Mesenchymal stem cell (in vitro differentiated cells and primary cell): ENCODE results near the gene CCDC149.

Experiments used
- DNase-seq: peaks from one replicate; pipeline ENCODE4 v3.0.0-alpha.2; 2013
- H2AFZ ChIP-seq: one replicate; pipeline ENCODE4 v1.6.1; 2013; ENCODE audit warnings: low read depth, mild to moderate bottlenecking, control low read depth, inconsistent platforms, low read length, moderate library complexity
- H2AK5ac ChIP-seq: 2 replicates; pipeline ENCODE4 v1.6.1; 2013; ENCODE audit warnings: low read length, moderate library complexity, mild to moderate bottlenecking, inconsistent platforms; ENCODE audit not compliant: severe bottlenecking
- H2BK120ac ChIP-seq: one replicate; pipeline ENCODE4 v1.6.1; 2013; ENCODE audit warnings: low read depth, mild to moderate bottlenecking, inconsistent platforms, low read length, moderate library complexity
- H2BK12ac ChIP-seq, 2 experiments: one replicate each; pipeline ENCODE4 v1.6.1; 2013; ENCODE audit warnings: inconsistent platforms in 2 of 2, low read length in 2 of 2, mild to moderate bottlenecking in 2 of 2, moderate library complexity in 2 of 2, control low read depth in 1 of 2
- H2BK15ac ChIP-seq: one replicate; pipeline ENCODE4 v1.6.1; 2013; ENCODE audit warnings: mild to moderate bottlenecking, low read depth, inconsistent platforms; ENCODE audit not compliant: poor library complexity, severe bottlenecking
- H2BK5ac ChIP-seq: 2 replicates; pipeline ENCODE4 v1.6.1; 2013; ENCODE audit warnings: low read depth, mild to moderate bottlenecking, low read length, control low read depth, inconsistent platforms; ENCODE audit not compliant: poor library complexity, severe bottlenecking
- H3K14ac ChIP-seq, 2 experiments: one replicate each; pipeline ENCODE4 v1.6.1; 2013; ENCODE audit warnings: inconsistent platforms in 2 of 2, low read length in 2 of 2, control low read depth in 1 of 2, mild to moderate bottlenecking in 1 of 2, moderate library complexity in 1 of 2
- H3K18ac ChIP-seq, 2 experiments: one replicate each; pipeline ENCODE4 v1.6.1; 2013; ENCODE audit warnings: inconsistent platforms in 2 of 2, low read length in 2 of 2, control low read depth in 1 of 2, low read depth in 1 of 2, mild to moderate bottlenecking in 1 of 2
- H3K23ac ChIP-seq, 2 experiments: one replicate each; pipeline ENCODE4 v1.6.1; 2013; ENCODE audit warnings: inconsistent platforms in 2 of 2, low read length in 2 of 2, mild to moderate bottlenecking in 2 of 2, moderate library complexity in 2 of 2, control low read depth in 1 of 2
- H3K27ac ChIP-seq: 2 replicates; pipeline ENCODE4 v1.5.1; 2013; ENCODE audit warnings: mild to moderate bottlenecking, moderate library complexity, low read length, control low read depth, inconsistent platforms; ENCODE audit not compliant: poor library complexity, severe bottlenecking
- H3K27me3 ChIP-seq, 2 experiments: 2 replicates each; pipeline versions ENCODE4 v1.6.1 to v1.7.0; 2013; ENCODE audit warnings: low read length in 2 of 2, mild to moderate bottlenecking in 2 of 2, moderate library complexity in 2 of 2, control low read depth in 1 of 2, inconsistent platforms in 1 of 2; ENCODE audit not compliant: control insufficient read depth in 1 of 2, insufficient read depth in 1 of 2
- H3K36me3 ChIP-seq, 2 experiments: 2 replicates each; pipeline versions ENCODE4 v1.6.1 to v1.7.0; 2013; ENCODE audit warnings: low read length in 2 of 2, control low read depth in 1 of 2, inconsistent platforms in 1 of 2, low read depth in 1 of 2, mild to moderate bottlenecking in 1 of 2; ENCODE audit not compliant: insufficient read depth in 2 of 2, control insufficient read depth in 1 of 2
- H3K4ac ChIP-seq, 2 experiments: one replicate each; pipeline ENCODE4 v1.6.1; 2013; ENCODE audit warnings: inconsistent platforms in 2 of 2, low read length in 2 of 2, mild to moderate bottlenecking in 2 of 2, moderate library complexity in 2 of 2, control low read depth in 1 of 2, low read depth in 1 of 2
- H3K4me1 ChIP-seq: 2 replicates; pipeline ENCODE4 v1.6.1; 2013; ENCODE audit warnings: low read depth, low read length, control low read depth; ENCODE audit not compliant: control insufficient read depth, insufficient read depth
- H3K4me2 ChIP-seq: 2 replicates; pipeline ENCODE4 v1.6.1; 2013; ENCODE audit warnings: low read length, mild to moderate bottlenecking, inconsistent platforms; ENCODE audit not compliant: poor library complexity, severe bottlenecking
- H3K4me3 ChIP-seq, 2 experiments: 2 replicates each; pipeline versions ENCODE4 v1.5.1 to v1.7.0; 2013; ENCODE audit warnings: low read length in 2 of 2, mild to moderate bottlenecking in 2 of 2, control low read depth in 1 of 2, low read depth in 1 of 2; ENCODE audit not compliant: insufficient read depth in 1 of 2
- H3K79me1 ChIP-seq: replicated peaks from 2 replicates; pipeline ENCODE4 v1.6.1; 2013; ENCODE audit warnings: mild to moderate bottlenecking, control low read depth, low read length, inconsistent platforms; ENCODE audit not compliant: poor library complexity, severe bottlenecking
- H3K9ac ChIP-seq: 2 replicates; pipeline ENCODE4 v1.7.0; 2013; ENCODE audit warnings: mild to moderate bottlenecking, low read length, moderate library complexity
- H3K9me3 ChIP-seq: 2 replicates; pipeline ENCODE4 v1.7.0; 2013; ENCODE audit warnings: mild to moderate bottlenecking, low read length; ENCODE audit not compliant: control insufficient read depth
- H4K8ac ChIP-seq: one replicate; pipeline ENCODE4 v1.6.1; 2013; ENCODE audit warnings: inconsistent platforms, mild to moderate bottlenecking, low read length, moderate library complexity
- H4K91ac ChIP-seq: one replicate; pipeline ENCODE4 v1.6.1; 2013; ENCODE audit warnings: mild to moderate bottlenecking, low read length, inconsistent platforms
- WGBS: methylation state at CpG from one replicate; pipeline ENCODE4 v1.1.7; 2013; ENCODE audit warnings: mixed read lengths; 5-methylcytosine and 5-hydroxymethylcytosine counted together

The CCDC149 gene

GRCh38 chr4:24835696-24836095 lies 77.1 kb downstream of the CCDC149 start:
- Histone ChIP-seq H3K23ac (no peak overlapping the region), H4K8ac (no peak overlapping the region), H3K27ac (no peak overlapping the region), H2BK5ac (no peak overlapping the region), H4K91ac (no peak overlapping the region), H2AFZ (no peak overlapping the region), H2BK120ac (no peak overlapping the region), H3K27me3 (no peaks in the 10 kb centered on the region), H3K79me1 (peaks cover 2% of the 10 kb centered on the region), H3K9me3 (peaks cover 4% of the 10 kb centered on the region), H3K36me3 (peaks cover 9 to 78% of the 10 kb centered on the region in 2 experiments), H2BK12ac (no peak overlapping the region), H3K14ac (no peak overlapping the region), H3K4ac (no peak overlapping the region), H2BK15ac (no peak overlapping the region), H3K4me1 (peaks cover 2% of the 10 kb centered on the region), H3K9ac (no peak overlapping the region), H3K18ac (no peak overlapping the region), H3K4me3 (no peak overlapping the region), H2AK5ac (no peak overlapping the region), H3K4me2 (no peak overlapping the region)
- no peak for DNase-seq
- WGBS, result 98% methylated on average over 4 of the region's 4 CpGs

DNA sequence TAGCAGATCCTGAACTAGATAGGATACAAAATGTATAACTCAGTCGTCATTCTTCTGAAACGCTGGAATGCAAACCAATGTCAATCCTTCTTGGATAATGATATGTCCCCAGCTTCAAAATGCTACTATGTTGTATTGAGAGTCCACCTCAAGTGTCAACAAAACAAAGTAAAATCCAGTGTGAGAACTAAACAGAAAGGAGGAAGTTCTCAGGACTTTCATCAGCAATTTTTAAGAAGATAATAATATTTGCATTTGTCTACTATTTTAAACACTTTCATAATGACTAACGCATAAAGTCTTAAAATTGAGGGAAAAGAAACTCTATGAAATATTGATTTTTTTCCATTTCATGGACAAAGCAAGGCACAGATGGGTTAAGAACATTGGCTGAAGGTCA lies 81.2 kb downstream of the CCDC149 start:
- H3K27me3 ChIP-seq, result no peaks in the 10 kb centered on the region
- H3K14ac ChIP-seq, result no peak overlapping the region
- no peak for DNase-seq
- H3K4me1 ChIP-seq, result no peaks in the 10 kb centered on the region
- no peak overlapping the region for H3K27ac ChIP-seq
- H4K91ac ChIP-seq, result no peak overlapping the region
- H2BK15ac ChIP-seq, result no peak overlapping the region
- H3K36me3 ChIP-seq, result peaks cover 10 to 90% of the 10 kb centered on the region in 2 experiments
- H2BK12ac ChIP-seq, result no peak overlapping the region
- no peak overlapping the region for H2BK5ac ChIP-seq
- H3K4ac ChIP-seq, result no peak overlapping the region
- no peaks in the 10 kb centered on the region for H3K79me1 ChIP-seq
- no peak overlapping the region for H3K18ac ChIP-seq
- WGBS, result no CpG with 5 or more reads among the region's 3 CpGs
- no peak overlapping the region for H3K9ac ChIP-seq
- H2AFZ ChIP-seq, result no peak overlapping the region
- H3K9me3 ChIP-seq, result no peaks in the 10 kb centered on the region
- H4K8ac ChIP-seq, result no peak overlapping the region
- no peak overlapping the region for H2BK120ac ChIP-seq
- no peak overlapping the region for H3K4me2 ChIP-seq
- H3K4me3 ChIP-seq, result no peak overlapping the region
- no peak overlapping the region for H3K23ac ChIP-seq
- no peak overlapping the region for H2AK5ac ChIP-seq

DNA sequence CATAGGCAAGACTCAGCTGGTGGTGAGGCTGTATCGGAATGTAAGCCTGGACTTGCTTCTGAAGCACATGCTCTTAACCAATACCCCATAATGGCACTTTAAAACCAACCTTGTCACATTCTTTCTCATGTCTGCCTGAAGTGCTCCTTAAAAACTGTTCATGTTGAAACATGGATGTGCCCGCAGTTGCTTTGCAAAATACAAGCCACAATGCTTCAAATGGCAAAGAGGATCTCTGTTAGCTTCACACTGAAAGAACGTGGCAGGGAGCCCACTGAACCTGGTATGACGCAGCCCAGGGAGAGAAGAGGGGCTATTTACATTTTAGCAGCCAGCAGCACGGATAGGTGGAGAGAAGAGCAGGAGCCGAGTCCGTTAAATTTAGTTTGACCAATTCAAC lies 88.1 kb downstream of the CCDC149 start:
- Histone ChIP-seq H2AK5ac (no peak overlapping the region), H2BK15ac (no peak overlapping the region), H3K36me3 (peaks cover 3 to 70% of the 10 kb centered on the region in 2 experiments), H2AFZ (no peak overlapping the region), H3K79me1 (no peaks in the 10 kb centered on the region), H2BK120ac (no peak overlapping the region), H3K18ac (no peak overlapping the region), H3K4me3 (no peak overlapping the region), H3K9me3 (no peaks in the 10 kb centered on the region), H4K8ac (no peak overlapping the region), H4K91ac (no peak overlapping the region), H3K4me2 (no peak overlapping the region), H3K4me1 (no peaks in the 10 kb centered on the region), H3K27me3 (no peaks in the 10 kb centered on the region), H3K23ac (no peak overlapping the region), H2BK5ac (no peak overlapping the region), H3K14ac (no peak overlapping the region), H3K27ac (no peak overlapping the region), H2BK12ac (no peak overlapping the region), H3K9ac (no peak overlapping the region), H3K4ac (no peak overlapping the region)
- no peak for DNase-seq
- WGBS, result 89% methylated on average over 7 of the region's 7 CpGs

GRCh38 chr4:24820541-24820940 lies 92.3 kb downstream of the CCDC149 start:
- Histone ChIP-seq H3K18ac (no peak overlapping the region), H3K36me3 (peaks cover 0 to 71% of the 10 kb centered on the region in 2 experiments), H4K8ac (no peak overlapping the region), H3K4me2 (no peak overlapping the region), H2BK120ac (no peak overlapping the region), H3K4ac (no peak overlapping the region), H2AK5ac (no peak overlapping the region), H3K27ac (no peak overlapping the region), H2BK5ac (no peak overlapping the region), H2BK15ac (no peak overlapping the region), H3K9me3 (no peaks in the 10 kb centered on the region), H3K9ac (no peak overlapping the region), H3K79me1 (no peaks in the 10 kb centered on the region), H3K4me1 (no peaks in the 10 kb centered on the region), H3K27me3 (no peaks in the 10 kb centered on the region), H3K14ac (no peak overlapping the region), H3K23ac (no peak overlapping the region), H2BK12ac (no peak overlapping the region), H4K91ac (no peak overlapping the region), H3K4me3 (no peak overlapping the region), H2AFZ (no peak overlapping the region)
- no peak for DNase-seq
